MCF 10A (cell line): Measurements from ENCODE around the gene SHISA6. TPM values are rescaled to one million over a fixed set of nuclear protein-coding genes. Genes with fewer than 3 reads are reported as not detected.
A peak's percentile ranks its signal among the peaks of the same experiment; 100 is the strongest.

Source experiments
- BruUV-seq: library from RNA; stranded (reverse); fragments of 400-500 nt; replicated peaks from 2 replicates; lab custom pipeline; 2021; lab: Mats Ljungman, UMichigan
- CTCF ChIA-PET: fragments of 300-600 bp; sonication (Branson Sonifier 250); formaldehyde crosslinking; extraction: SDS; loops from one replicate; lab custom pipeline; 2021; ENCODE audit warnings: antibody characterized with exemption, inconsistent platforms; lab: Yijun Ruan, JAX
- POLR2A ChIA-PET: fragments of 300-600, 350-650 bp; sonication (Branson Sonifier 250); formaldehyde crosslinking; extraction: SDS; loops from one replicate; lab custom pipeline; 2020; ENCODE audit warnings: antibody characterized with exemption, inconsistent platforms; lab: Yijun Ruan, JAX
- DNase-seq: peaks from one replicate; pipeline ENCODE4 v3.0.0-alpha.2; 2018; ENCODE audit not compliant: unreplicated experiment
- H3K27ac Mint-ChIP-seq: one replicate; pipeline ENCODE4 v1.8.0; 2022; ENCODE audit warnings: mild to moderate bottlenecking, low read depth, mixed read lengths; ENCODE audit not compliant: unreplicated experiment
- H3K27me3 Mint-ChIP-seq: one replicate; pipeline ENCODE4 v1.8.0; 2022; ENCODE audit warnings: mixed read lengths; ENCODE audit not compliant: insufficient read depth, unreplicated experiment
- H3K36me3 Mint-ChIP-seq: one replicate; pipeline ENCODE4 v1.8.0; 2022; ENCODE audit warnings: mild to moderate bottlenecking, moderate library complexity, mixed read lengths; ENCODE audit not compliant: insufficient read depth, unreplicated experiment
- H3K4me1 Mint-ChIP-seq: one replicate; pipeline ENCODE4 v1.8.0; 2022; ENCODE audit warnings: mixed read lengths; ENCODE audit not compliant: insufficient read depth, unreplicated experiment
- H3K4me3 Mint-ChIP-seq: one replicate; pipeline ENCODE4 v1.8.0; 2022; ENCODE audit warnings: mild to moderate bottlenecking, moderate library complexity, mixed read lengths; ENCODE audit not compliant: unreplicated experiment
- H3K9me3 Mint-ChIP-seq: one replicate; pipeline ENCODE4 v1.8.0; 2022; ENCODE audit warnings: mixed read lengths; ENCODE audit not compliant: unreplicated experiment
- intact Hi-C: fragments of 100-400 bp; cut with micrococcal nuclease; formaldehyde crosslinking; loops from 2 replicates; pipeline ENCODE4 v1.14.1; 2022
- total RNA-seq: library from RNA; stranded (reverse); gene quantifications from 2 replicates; pipeline ENCODE4 v1.2.3, GENCODE V29; 2022
- TF ChIP-seq, protein P1 (sequence below): fragments of 200-600 bp; IDR thresholded peaks from one replicate; pipeline ENCODE4 v1.8.0; 2022; ENCODE audit warnings: antibody characterized with exemption, mild to moderate bottlenecking; ENCODE audit not compliant: unreplicated experiment

The SHISA6 gene
- total RNA-seq, 1 experiment from 2014 or later, result not detected

- H3K9me3 Mint-ChIP-seq, result no peaks in the 10 kb centered on the region
- intact Hi-C loops, result loop anchor here (1.0 kb wide), 1 partner anchor 489 kb away; no protein-coding TSS in a partner anchor
- no peak for DNase-seq
- ChIA-PET POLR2A (no interaction called here), CTCF (no interaction called here)
- no peaks in the 10 kb centered on the region for H3K36me3 Mint-ChIP-seq
- TF ChIP-seq, protein P1, sequence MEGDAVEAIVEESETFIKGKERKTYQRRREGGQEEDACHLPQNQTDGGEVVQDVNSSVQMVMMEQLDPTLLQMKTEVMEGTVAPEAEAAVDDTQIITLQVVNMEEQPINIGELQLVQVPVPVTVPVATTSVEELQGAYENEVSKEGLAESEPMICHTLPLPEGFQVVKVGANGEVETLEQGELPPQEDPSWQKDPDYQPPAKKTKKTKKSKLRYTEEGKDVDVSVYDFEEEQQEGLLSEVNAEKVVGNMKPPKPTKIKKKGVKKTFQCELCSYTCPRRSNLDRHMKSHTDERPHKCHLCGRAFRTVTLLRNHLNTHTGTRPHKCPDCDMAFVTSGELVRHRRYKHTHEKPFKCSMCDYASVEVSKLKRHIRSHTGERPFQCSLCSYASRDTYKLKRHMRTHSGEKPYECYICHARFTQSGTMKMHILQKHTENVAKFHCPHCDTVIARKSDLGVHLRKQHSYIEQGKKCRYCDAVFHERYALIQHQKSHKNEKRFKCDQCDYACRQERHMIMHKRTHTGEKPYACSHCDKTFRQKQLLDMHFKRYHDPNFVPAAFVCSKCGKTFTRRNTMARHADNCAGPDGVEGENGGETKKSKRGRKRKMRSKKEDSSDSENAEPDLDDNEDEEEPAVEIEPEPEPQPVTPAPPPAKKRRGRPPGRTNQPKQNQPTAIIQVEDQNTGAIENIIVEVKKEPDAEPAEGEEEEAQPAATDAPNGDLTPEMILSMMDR, result peak; percentile 33
- H3K27ac Mint-ChIP-seq, result no peak overlapping the region
- no peaks in the 10 kb centered on the region for H3K27me3 Mint-ChIP-seq
- no TSS peak for BruUV-seq
- peaks cover 11% of the 10 kb centered on the region for H3K4me1 Mint-ChIP-seq
- no peak overlapping the region for H3K4me3 Mint-ChIP-seq
These were observed 150.1 kb downstream of the SHISA6 start for GRCh38 chr17:11391134-11391533.

DNA sequence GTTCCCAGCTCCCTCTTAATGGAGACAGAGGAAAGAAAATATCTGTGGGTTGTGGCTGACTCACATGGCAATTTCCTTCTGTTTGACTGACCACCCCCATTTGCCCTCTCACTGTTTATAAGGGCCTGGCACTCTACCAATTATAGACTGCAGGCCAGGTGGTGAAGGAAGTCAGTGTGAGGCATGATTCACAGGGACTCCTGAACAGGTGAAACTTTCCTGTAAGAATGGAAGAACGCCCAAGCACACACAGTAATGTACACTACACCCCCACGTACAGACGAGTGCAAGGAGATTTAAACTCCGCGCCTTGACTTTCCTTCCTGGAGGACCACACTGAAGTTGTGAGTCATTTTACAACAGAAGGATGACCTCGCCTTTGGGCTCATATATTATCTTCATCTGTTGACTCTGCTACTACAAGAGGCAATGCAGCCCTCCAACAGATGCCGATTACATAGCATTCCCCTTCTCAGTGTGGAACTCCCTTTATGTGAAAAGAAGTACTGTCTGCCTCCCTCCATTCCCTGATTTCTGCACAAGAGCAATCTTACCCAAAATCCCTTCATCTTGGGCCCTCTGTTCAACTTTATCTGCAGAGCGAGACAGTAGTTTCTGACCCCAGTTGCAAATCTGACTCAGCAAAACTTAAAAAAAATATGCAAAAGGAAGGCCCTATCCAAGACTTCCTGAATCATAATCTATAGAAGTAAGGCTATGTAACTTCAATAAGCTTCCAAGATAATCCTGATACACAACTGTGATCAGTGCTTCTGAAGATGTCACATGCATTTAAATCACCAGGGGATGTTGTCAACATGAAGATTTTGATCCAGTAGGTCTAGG, 163.6 kb downstream of the SHISA6 start:
- no peaks in the 10 kb centered on the region for H3K27me3 Mint-ChIP-seq
- no peak overlapping the region for H3K4me3 Mint-ChIP-seq
- H3K36me3 Mint-ChIP-seq, result no peaks in the 10 kb centered on the region
- TF ChIP-seq, protein P1, result no peak
- intact Hi-C loops, result loop anchor here (10.0 kb wide), 1 partner anchor 580 kb away; no protein-coding TSS in a partner anchor
- peaks cover 21% of the 10 kb centered on the region for H3K9me3 Mint-ChIP-seq
- H3K4me1 Mint-ChIP-seq, result peaks cover 15% of the 10 kb centered on the region
- ChIA-PET POLR2A (no interaction called here), CTCF (interaction anchor here (0.6 kb wide), 2 partner anchors 528 to 569 kb away, joined by 3 to 5 read pairs; no protein-coding TSS in a partner anchor)
- no TSS peak for BruUV-seq
- DNase-seq, result no peak
- H3K27ac Mint-ChIP-seq, result peak overlapping the region; percentile 63

GRCh38 chr17:11406716-11407115, 165.7 kb downstream of the SHISA6 start:
- Mint-ChIP-seq H3K36me3 (no peaks in the 10 kb centered on the region), H3K4me1 (peaks cover 15% of the 10 kb centered on the region), H3K4me3 (no peak overlapping the region), H3K27ac (no peak overlapping the region), H3K27me3 (no peaks in the 10 kb centered on the region), H3K9me3 (peaks cover 7% of the 10 kb centered on the region)
- CTCF ChIA-PET, result interaction anchor here (1.1 kb wide), 1 partner anchor 49 kb away, joined by 3 read pairs; no protein-coding TSS in a partner anchor
- TF ChIP-seq, protein P1, result no peak
- no peak for DNase-seq
- intact Hi-C loops, result loop anchor here (10.0 kb wide), 1 partner anchor 578 kb away; no protein-coding TSS in a partner anchor
- no TSS peak for BruUV-seq
- POLR2A ChIA-PET, result no interaction called here

DNA sequence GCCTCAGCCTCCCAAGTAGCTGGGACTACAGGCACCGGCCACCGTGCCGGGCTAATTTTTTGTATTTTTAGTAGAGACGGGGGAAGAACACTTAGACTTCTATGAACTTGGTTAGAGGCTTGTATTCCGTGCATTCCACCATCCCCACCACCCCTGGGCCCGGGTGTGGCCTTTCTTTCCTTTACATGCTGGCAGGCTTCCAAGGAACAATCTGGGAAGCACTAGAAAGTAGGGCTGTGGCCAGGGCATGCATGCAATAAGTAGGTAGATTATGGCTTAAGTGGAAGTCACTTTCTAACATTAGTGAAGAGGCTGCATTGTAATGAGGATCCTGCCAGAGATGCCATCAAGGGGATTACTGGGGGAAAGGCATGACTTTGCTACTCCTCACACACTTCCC, 171.6 kb downstream of the SHISA6 start:
- H3K27ac Mint-ChIP-seq, result no peak overlapping the region

More for the DNA sequence above, 171.6 kb downstream of the SHISA6 start:
- no peak overlapping the region for H3K4me3 Mint-ChIP-seq
- no peaks in the 10 kb centered on the region for H3K27me3 Mint-ChIP-seq
- TF ChIP-seq, protein P1, result no peak
- ChIA-PET POLR2A (no interaction called here), CTCF (no interaction called here)
- no TSS peak for BruUV-seq
- H3K9me3 Mint-ChIP-seq, result no peaks in the 10 kb centered on the region
- no peaks in the 10 kb centered on the region for H3K36me3 Mint-ChIP-seq
- no peak for DNase-seq
- intact Hi-C loops, result no loop called here
- no peaks in the 10 kb centered on the region for H3K4me1 Mint-ChIP-seq
